ENCODE data around the gene CUTA. TPM values are rescaled to one million over a fixed set of nuclear protein-coding genes. Genes with fewer than 3 reads are reported as not detected.

Gene CUTA
- total and polyA plus RNA-seq, 2 of the 13 experiments (the other 11 are each of a cell fraction or from before 2014, with no cell fraction given): 170 to 180 TPM

DNA sequence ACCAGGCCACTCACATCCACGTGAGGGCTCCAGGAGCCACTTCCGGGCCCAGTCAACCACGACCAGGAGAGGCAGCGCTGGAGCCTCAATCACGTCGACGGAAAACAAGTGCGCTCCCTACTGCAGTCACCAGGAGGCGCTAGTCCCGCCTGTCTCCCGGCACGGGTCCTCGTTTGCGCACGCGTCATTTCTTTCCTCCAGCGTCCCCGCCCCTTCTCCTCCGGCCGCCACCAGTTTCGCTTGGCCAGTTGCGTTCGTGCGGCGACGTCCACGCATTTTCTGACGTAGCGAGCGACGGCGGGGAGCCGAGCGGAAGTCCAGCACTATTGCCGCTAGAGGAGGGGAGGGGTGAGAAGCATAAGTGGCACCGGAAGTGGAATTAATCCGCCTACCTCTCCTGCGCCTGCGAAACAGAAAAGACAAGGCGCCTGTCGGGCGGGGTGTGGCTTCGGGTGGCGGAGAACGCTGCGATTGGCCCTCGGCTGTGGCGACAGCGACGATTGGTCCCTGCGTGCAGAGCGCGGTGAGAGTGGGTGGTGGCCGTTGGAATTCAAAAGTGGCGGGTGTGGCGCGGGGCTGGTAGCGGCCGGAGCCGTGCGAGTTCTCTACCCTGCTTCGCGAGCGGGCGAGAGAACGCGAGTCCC, 26.5 kb downstream of the CUTA start, which contains the start of gene KIFC1 (continued):
- peak; percentile 91 for TF ChIP-seq SPEN (CRISPR knock-in tag; IDR thresholded peaks at IDR 0.05; ENCODE audit: low read depth)
- peak; percentile 82; the same call in 1 of the 2 replicates for TF ChIP-seq ZNF598 (CRISPR knock-in tag; IDR thresholded peaks at IDR 0.05; ENCODE audit: borderline replicate concordance)
- TF ChIP-seq KDM5A (IDR thresholded peaks at IDR 0.05; ENCODE audit: borderline replicate concordance, low read length): peak; percentile 46; the same call in 1 of the 2 replicates
- TF ChIP-seq NR2F6 (IDR thresholded peaks at IDR 0.05): no peak
- peak; percentile 65 for TF ChIP-seq NR2F6 (CRISPR knock-in tag; IDR thresholded peaks at IDR 0.05)
- TF ChIP-seq ZNF10 (CRISPR knock-in tag; IDR thresholded peaks at IDR 0.05; ENCODE audit: borderline replicate concordance, low read depth): no peak
- peak; percentile 61; the same call in 1 of the 2 replicates for TF ChIP-seq KDM5B (CRISPR knock-in tag; IDR thresholded peaks at IDR 0.05; ENCODE audit: borderline replicate concordance)
- TF ChIP-seq NFIB (CRISPR knock-in tag; IDR thresholded peaks at IDR 0.05; ENCODE audit: borderline replicate concordance): no peak
- peak; percentile 54; the same call in 1 of the 2 replicates for TF ChIP-seq KAT7 (CRISPR knock-in tag; IDR thresholded peaks at IDR 0.05; ENCODE audit: borderline replicate concordance)
- TF ChIP-seq ZNF235 (CRISPR knock-in tag; IDR thresholded peaks at IDR 0.05; ENCODE audit: borderline replicate concordance): no peak
- TF ChIP-seq POGK (CRISPR knock-in tag; conservative IDR thresholded peaks at IDR 0.05): peak; percentile 98
- TF ChIP-seq, protein P1, sequence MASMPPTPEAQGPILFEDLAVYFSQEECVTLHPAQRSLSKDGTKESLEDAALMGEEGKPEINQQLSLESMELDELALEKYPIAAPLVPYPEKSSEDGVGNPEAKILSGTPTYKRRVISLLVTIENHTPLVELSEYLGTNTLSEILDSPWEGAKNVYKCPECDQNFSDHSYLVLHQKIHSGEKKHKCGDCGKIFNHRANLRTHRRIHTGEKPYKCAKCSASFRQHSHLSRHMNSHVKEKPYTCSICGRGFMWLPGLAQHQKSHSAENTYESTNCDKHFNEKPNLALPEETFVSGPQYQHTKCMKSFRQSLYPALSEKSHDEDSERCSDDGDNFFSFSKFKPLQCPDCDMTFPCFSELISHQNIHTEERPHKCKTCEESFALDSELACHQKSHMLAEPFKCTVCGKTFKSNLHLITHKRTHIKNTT (CRISPR knock-in tag; IDR thresholded peaks at IDR 0.05): no peak
- TF ChIP-seq, protein P2, sequence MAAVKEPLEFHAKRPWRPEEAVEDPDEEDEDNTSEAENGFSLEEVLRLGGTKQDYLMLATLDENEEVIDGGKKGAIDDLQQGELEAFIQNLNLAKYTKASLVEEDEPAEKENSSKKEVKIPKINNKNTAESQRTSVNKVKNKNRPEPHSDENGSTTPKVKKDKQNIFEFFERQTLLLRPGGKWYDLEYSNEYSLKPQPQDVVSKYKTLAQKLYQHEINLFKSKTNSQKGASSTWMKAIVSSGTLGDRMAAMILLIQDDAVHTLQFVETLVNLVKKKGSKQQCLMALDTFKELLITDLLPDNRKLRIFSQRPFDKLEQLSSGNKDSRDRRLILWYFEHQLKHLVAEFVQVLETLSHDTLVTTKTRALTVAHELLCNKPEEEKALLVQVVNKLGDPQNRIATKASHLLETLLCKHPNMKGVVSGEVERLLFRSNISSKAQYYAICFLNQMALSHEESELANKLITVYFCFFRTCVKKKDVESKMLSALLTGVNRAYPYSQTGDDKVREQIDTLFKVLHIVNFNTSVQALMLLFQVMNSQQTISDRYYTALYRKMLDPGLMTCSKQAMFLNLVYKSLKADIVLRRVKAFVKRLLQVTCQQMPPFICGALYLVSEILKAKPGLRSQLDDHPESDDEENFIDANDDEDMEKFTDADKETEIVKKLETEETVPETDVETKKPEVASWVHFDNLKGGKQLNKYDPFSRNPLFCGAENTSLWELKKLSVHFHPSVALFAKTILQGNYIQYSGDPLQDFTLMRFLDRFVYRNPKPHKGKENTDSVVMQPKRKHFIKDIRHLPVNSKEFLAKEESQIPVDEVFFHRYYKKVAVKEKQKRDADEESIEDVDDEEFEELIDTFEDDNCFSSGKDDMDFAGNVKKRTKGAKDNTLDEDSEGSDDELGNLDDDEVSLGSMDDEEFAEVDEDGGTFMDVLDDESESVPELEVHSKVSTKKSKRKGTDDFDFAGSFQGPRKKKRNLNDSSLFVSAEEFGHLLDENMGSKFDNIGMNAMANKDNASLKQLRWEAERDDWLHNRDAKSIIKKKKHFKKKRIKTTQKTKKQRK (IDR thresholded peaks at IDR 0.05; ENCODE audit: low read length): no peak
- TF ChIP-seq HDAC2 (CRISPR knock-in tag; IDR thresholded peaks at IDR 0.05): peak; percentile 77
- no peak for TF ChIP-seq NFAT5 (CRISPR knock-in tag; IDR thresholded peaks at IDR 0.05)
- peak; percentile 76 for TF ChIP-seq ZZZ3 (CRISPR knock-in tag; IDR thresholded peaks at IDR 0.05; ENCODE audit: borderline replicate concordance)
- TF ChIP-seq ZNF569 (CRISPR knock-in tag; IDR thresholded peaks at IDR 0.05; ENCODE audit: borderline replicate concordance): no peak; the same call in 1 of the 2 replicates
- peak; percentile 89 for TF ChIP-seq RBFOX2 (IDR thresholded peaks at IDR 0.05; ENCODE audit: low read depth, low read length)

Measured in HepG2 (cell line).